ENCODE data around the gene HCN2. TPM values are rescaled to one million over a fixed set of nuclear protein-coding genes. Genes with fewer than 3 reads are reported as not detected.
A peak's percentile ranks its signal among the peaks of the same experiment; 100 is the strongest.

The HCN2 gene
- total and polyA plus RNA-seq, 10 of the 15 experiments (the other 5 are each of a cell fraction or from before 2014, with no cell fraction given): 0.01 to 0.54 (median 0.08) TPM; not detected in 4

- 94% methylated on average over 52 of the region's 66 CpGs for WGBS (ENCODE audit: insufficient coverage, insufficient replicate concordance, low lambda C conversion rate, missing lambda C conversion rate)
- Histone ChIP-seq H3K4me3 (no peak overlapping the region), H4K20me1 (ENCODE audit: control insufficient read depth, insufficient read depth) (0 out of 2 replicates have a peak, but pooled peaks cover 5% of the 10 kb centered on the region), H3K27me3 (replicated peaks in 1 of 2; ENCODE audit: control insufficient read depth in 2 of 2, insufficient read depth in 2 of 2, low read length in 1 of 2) (no peaks in the 10 kb centered on the region), H3K9me3 (replicated peaks; ENCODE audit: control insufficient read depth, insufficient read depth, low read length) (no peaks in the 10 kb centered on the region), H3K4me2 (ENCODE audit: control insufficient read depth, insufficient read depth) (peak overlapping the region; percentile 22; the same call in 1 of the 2 replicates), H3K36me3 (ENCODE audit: control insufficient read depth in 2 of 2, insufficient read depth in 2 of 2, low read length in 1 of 2) (peaks cover 0 to 39% of the 10 kb centered on the region in 2 experiments; a peak in 3 of 4 replicates), H3K27ac (ENCODE audit: control insufficient read depth, insufficient read depth) (no peak overlapping the region), H3K79me2 (ENCODE audit: control insufficient read depth, insufficient read depth, low read length) (peaks cover 61% of the 10 kb centered on the region), H3K9ac (ENCODE audit: control insufficient read depth, insufficient read depth, low read length) (no peak overlapping the region), H2AFZ (ENCODE audit: control insufficient read depth, low read depth, low read length) (no peak overlapping the region), H3K4me1 (ENCODE audit: control insufficient read depth, insufficient read depth, low read length) (peaks cover 3% of the 10 kb centered on the region; the same call in 1 of the 2 replicates)
- SMC1A ChIA-PET (ENCODE audit: uncharacterized antibody, unreplicated experiment): no interaction called here
- ATAC-seq (no peak), DNase-seq (ENCODE audit: low read depth, low spot score) (no peak), FAIRE-seq (no peak)
- POLR2A ChIA-PET: no interaction called here
- BruUV-seq (replicated peaks): no TSS peak
- intact Hi-C loops (cut with micrococcal nuclease; ENCODE audit: unreplicated experiment) (no loop called here), in situ Hi-C loops (cut with MboI) (no loop called here)
- TF ChIP-seq WRNIP1 (IDR thresholded peaks at IDR 0.05; ENCODE audit: borderline replicate concordance, low read depth, low read length): no peak
- TF ChIP-seq ZNF622 (IDR thresholded peaks at IDR 0.05): no peak
- TF ChIP-seq NBN (IDR thresholded peaks at IDR 0.05): no peak
- TF ChIP-seq JUND (IDR thresholded peaks at IDR 0.05; ENCODE audit: low read depth, low read length): no peak
- no peak for TF ChIP-seq KLF5 (IDR thresholded peaks at IDR 0.05; ENCODE audit: partially characterized antibody)
- no peak for TF ChIP-seq MTA3 (IDR thresholded peaks at IDR 0.05; ENCODE audit: borderline replicate concordance, low read length)
- no peak for TF ChIP-seq HCFC1 (IDR thresholded peaks at IDR 0.05; ENCODE audit: low read length)
- TF ChIP-seq MYB (IDR thresholded peaks at IDR 0.05; ENCODE audit: borderline replicate concordance, low read depth, low read length): no peak
- no peak for TF ChIP-seq FOS (IDR thresholded peaks at IDR 0.05; ENCODE audit: borderline replicate concordance, extremely low read depth, insufficient read length)
- no peak for TF ChIP-seq E4F1 (IDR thresholded peaks at IDR 0.05; ENCODE audit: borderline replicate concordance, partially characterized antibody)
- no peak for TF ChIP-seq HDGF (IDR thresholded peaks at IDR 0.05)
- CTCF ChIA-PET: interaction anchor here (1.3 kb wide), 1 partner anchor 9 kb away, joined by 8 read pairs; no protein-coding TSS in a partner anchor
- RAD21 ChIA-PET (ENCODE audit: unreplicated experiment): no interaction called here
Observed at GRCh38 chr19:577439-578392, 12.0 kb upstream of the HCN2 start.
